HepG2 (cell line): Measurements from ENCODE around the gene WDR59. TPM values are rescaled to one million over a fixed set of nuclear protein-coding genes. Genes with fewer than 3 reads are reported as not detected.

Experiments used
- ATAC-seq: fragments of 200-7000 bp; cut with Tn5 transposase; 3 replicates; pipeline ENCODE4 v1.9.1; 2020; ENCODE audit warnings: mild to moderate bottlenecking, moderate library complexity
- BruUV-seq: library from RNA; stranded (reverse); fragments of 400-500 nt; replicated peaks from 2 replicates; lab custom pipeline; 2021; lab: Mats Ljungman, UMichigan
- CTCF ChIA-PET: fragments of 300-600 bp; formaldehyde crosslinking; extraction: SDS; loops from one replicate; lab custom pipeline; 2021; ENCODE audit warnings: low total read pairs, inconsistent platforms, low intra/inter-chr PET ratio; lab: Yijun Ruan, JAX
- POLR2A ChIA-PET: fragments of 350-600 bp; sonication (Branson Sonifier 250); formaldehyde crosslinking; loops from one replicate; lab custom pipeline; 2020; ENCODE audit warnings: antibody characterized with exemption, inconsistent platforms; lab: Yijun Ruan, JAX
- DNase-seq: peaks from one replicate; pipeline ENCODE4 v3.0.0-alpha.2; 2015; ENCODE audit warnings: low spot score
- FAIRE-seq: peaks from 3 replicates; lab custom pipeline; 2011; peaks lifted over from hg19 to GRCh38; lab: Jason Lieb, UNC
- H2AFZ ChIP-seq: one replicate; pipeline ENCODE4 v1.6.1; 2011; ENCODE audit warnings: low read length, inconsistent platforms
- H3K27ac ChIP-seq: fragments of 300-600 bp; 3 replicates; pipeline ENCODE4 v1.8.0; 2011; ENCODE audit warnings: mixed run types, mild to moderate bottlenecking, mixed read lengths, low read length, inconsistent platforms; ENCODE audit not compliant: insufficient read depth; ENCODE audit errors: extremely low read length
- H3K27me3 ChIP-seq, 2 experiments: fragments of 200-600 bp in 1 of 2; 2 replicates in 1 of 2; 3 replicates in 1 of 2; pipeline versions ENCODE4 v1.6.0 to v1.8.0; 2011; ENCODE audit warnings: low read length in 2 of 2, mild to moderate bottlenecking in 2 of 2, moderate library complexity in 2 of 2, inconsistent platforms in 1 of 2; ENCODE audit not compliant: insufficient read depth in 2 of 2, control insufficient read depth in 1 of 2
- H3K36me3 ChIP-seq, 2 experiments: fragments of 200-600 bp in 1 of 2; replicated peaks in 1 of 2; 2 replicates in 1 of 2; 3 replicates in 1 of 2; pipeline versions ENCODE4 v1.5.1 to v1.8.0; 2011; ENCODE audit warnings: low read length in 2 of 2, inconsistent platforms in 1 of 2; ENCODE audit not compliant: insufficient read depth in 2 of 2, control insufficient read depth in 1 of 2
- H3K4me1 ChIP-seq: 2 replicates; pipeline ENCODE4 v1.5.1; 2012; ENCODE audit warnings: low read length, inconsistent platforms; ENCODE audit not compliant: insufficient read depth
- H3K4me2 ChIP-seq: 2 replicates; pipeline ENCODE4 v1.6.0; 2011; ENCODE audit warnings: low read depth, low read length, inconsistent platforms
- H3K4me3 ChIP-seq, 3 experiments: fragments of 200-600 bp in 1 of 3; sonication (generic), shearing (Covaris generic) in 1 of 3; replicated peaks in 1 of 3; 2 replicates each; pipeline ENCODE4 v1.5.1; 2011 to 2016; ENCODE audit warnings: low read length in 3 of 3, inconsistent platforms in 2 of 3, low read depth in 2 of 3, mild to moderate bottlenecking in 2 of 3, control low read depth in 1 of 3, mixed read lengths in 1 of 3; ENCODE audit not compliant: insufficient read depth in 1 of 3
- H3K79me2 ChIP-seq: one replicate; pipeline ENCODE4 v1.6.1; 2011; ENCODE audit warnings: low read length, inconsistent platforms; ENCODE audit not compliant: insufficient read depth
- H3K9ac ChIP-seq: 2 replicates; pipeline ENCODE4 v1.6.0; 2011; ENCODE audit warnings: mild to moderate bottlenecking, low read depth, low read length, inconsistent platforms; ENCODE audit not compliant: insufficient read depth
- H3K9me3 ChIP-seq: 2 replicates; pipeline ENCODE4 v1.5.1; 2012; ENCODE audit warnings: mild to moderate bottlenecking, low read length
- H4K20me1 ChIP-seq: 2 replicates; pipeline ENCODE4 v1.6.0; 2011; ENCODE audit warnings: inconsistent platforms, mild to moderate bottlenecking, low read length, moderate library complexity; ENCODE audit not compliant: insufficient read depth
- FOXP1 ChIP-seq, 2 experiments: fragments of 450-650 bp in 1 of 2; IDR thresholded peaks; 2 replicates each; pipeline ENCODE4 v1.6.1; 2017 to 2018; ENCODE audit warnings: antibody characterized with exemption in 1 of 2
- HMG20A ChIP-seq: IDR thresholded peaks from 2 replicates; pipeline ENCODE4 v1.6.1; 2016; ENCODE audit warnings: borderline replicate concordance
- ISL2 ChIP-seq: sonication (generic); formaldehyde crosslinking; IDR thresholded peaks from 2 replicates; pipeline ENCODE4 v1.5.0; 2020; ENCODE audit warnings: missing genetic modification reagents
- KLF11 ChIP-seq: IDR thresholded peaks from 2 replicates; pipeline ENCODE4 v1.6.1; 2016; ENCODE audit warnings: missing compliant biosample characterization
- SALL2 ChIP-seq: sonication (generic); formaldehyde crosslinking; IDR thresholded peaks from 2 replicates; pipeline ENCODE4 v1.8.1; 2023; ENCODE audit warnings: mild to moderate bottlenecking, missing genetic modification reagents, inconsistent platforms
- ZNF772 ChIP-seq: sonication (generic); formaldehyde crosslinking; IDR thresholded peaks from 2 replicates; pipeline ENCODE4 v1.5.0; 2020; ENCODE audit warnings: mild to moderate bottlenecking, missing genetic modification reagents
- WGBS: methylation state at CpG from one replicate; pipeline ENCODE4 v1.1.6; 2017; ENCODE audit warnings: low lambda C conversion rate; 5-methylcytosine and 5-hydroxymethylcytosine counted together
- in situ Hi-C: cut with HindIII; loops from 2 replicates; pipeline ENCODE4 v1.10.0; 2017; ENCODE audit warnings: low pct_unique_long_range_greater_than_20kb; ENCODE audit not compliant: extremely low pct_ligation_motif_present
- intact Hi-C: fragments of 100-400 bp; cut with micrococcal nuclease; formaldehyde crosslinking; loops from one replicate; pipeline ENCODE4 v1.10.0; 2022; ENCODE audit not compliant: unreplicated experiment
- polyA plus RNA-seq, 8 experiments: library from polyadenylated mRNA; depleted of rRNA in 3 of 8; stranded (reverse) in 7 of 8; unstranded in 1 of 8; fragments of >200 nt; fragmentation: Illumina TruSeq in 4 of 8; extraction: Trizol in 4 of 8; gene quantifications; 2 replicates each; pipeline versions ENCODE4 v1.2.1 to v1.2.3, GENCODE V29; 2011 to 2016; ENCODE audit warnings: low read depth in 4 of 8, missing spikeins in 1 of 8, mixed read lengths in 1 of 8; ENCODE audit not compliant: insufficient read depth in 1 of 8
- total RNA-seq, 5 experiments: library from RNA; depleted of rRNA; stranded (reverse); fragments of >200 nt; fragmentation: Illumina TruSeq; extraction: Trizol; gene quantifications; 2 replicates each; pipeline ENCODE4 v1.2.3, GENCODE V29; 2016; ENCODE audit warnings: low read depth in 1 of 5
- TF ChIP-seq, protein P1 (sequence below): sonication (generic); formaldehyde crosslinking; IDR thresholded peaks from 2 replicates; pipeline ENCODE4 v1.5.1; 2020; ENCODE audit warnings: missing genetic modification reagents, mild to moderate bottlenecking, borderline replicate concordance
- TF ChIP-seq, protein P2 (sequence below): sonication (generic); formaldehyde crosslinking; IDR thresholded peaks from 2 replicates; pipeline ENCODE4 v1.9.0; 2021; ENCODE audit warnings: mild to moderate bottlenecking, missing genetic modification reagents

The WDR59 gene
- total and polyA plus RNA-seq, 2 of the 13 experiments (the other 11 are each of a cell fraction or from before 2014, with no cell fraction given): 65.2 to 306 TPM

DNA sequence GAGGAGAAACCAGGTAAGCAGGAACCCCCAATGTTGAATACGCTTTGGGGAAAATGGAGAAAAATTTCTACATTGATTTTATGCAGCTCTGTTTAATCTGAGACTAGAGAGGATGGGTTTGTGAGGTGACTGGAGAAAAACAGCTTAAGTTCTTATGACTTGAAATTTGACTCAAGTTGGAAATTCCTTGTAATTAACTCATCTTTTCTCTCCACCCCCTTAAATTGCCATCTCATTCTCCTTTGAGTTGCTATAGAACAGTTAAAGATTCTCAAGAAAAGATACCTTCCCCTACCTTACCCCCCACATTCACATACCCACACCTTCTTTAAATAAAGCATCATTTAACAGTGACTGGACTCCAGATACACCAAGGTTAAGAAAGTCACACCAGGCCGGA lies 38.1 kb upstream of the WDR59 start:
- DNase-seq: no peak
- Histone ChIP-seq H3K27me3 (no peaks in the 10 kb centered on the region), H2AFZ (no peak overlapping the region), H3K9me3 (peaks cover 11% of the 10 kb centered on the region), H4K20me1 (peaks cover 18% of the 10 kb centered on the region), H3K27ac (no peak overlapping the region), H3K4me2 (no peak overlapping the region), H3K4me1 (peaks cover 50% of the 10 kb centered on the region), H3K4me3 (no peak overlapping the region), H3K9ac (no peak overlapping the region), H3K36me3 (no peaks in the 10 kb centered on the region; a peak in 1 of 5 replicates), H3K79me2 (peaks cover 91% of the 10 kb centered on the region)
- TF ChIP-seq SALL2: no peak
- no peak for TF ChIP-seq ZNF772 (CRISPR knock-in tag)
- TF ChIP-seq, protein P1, sequence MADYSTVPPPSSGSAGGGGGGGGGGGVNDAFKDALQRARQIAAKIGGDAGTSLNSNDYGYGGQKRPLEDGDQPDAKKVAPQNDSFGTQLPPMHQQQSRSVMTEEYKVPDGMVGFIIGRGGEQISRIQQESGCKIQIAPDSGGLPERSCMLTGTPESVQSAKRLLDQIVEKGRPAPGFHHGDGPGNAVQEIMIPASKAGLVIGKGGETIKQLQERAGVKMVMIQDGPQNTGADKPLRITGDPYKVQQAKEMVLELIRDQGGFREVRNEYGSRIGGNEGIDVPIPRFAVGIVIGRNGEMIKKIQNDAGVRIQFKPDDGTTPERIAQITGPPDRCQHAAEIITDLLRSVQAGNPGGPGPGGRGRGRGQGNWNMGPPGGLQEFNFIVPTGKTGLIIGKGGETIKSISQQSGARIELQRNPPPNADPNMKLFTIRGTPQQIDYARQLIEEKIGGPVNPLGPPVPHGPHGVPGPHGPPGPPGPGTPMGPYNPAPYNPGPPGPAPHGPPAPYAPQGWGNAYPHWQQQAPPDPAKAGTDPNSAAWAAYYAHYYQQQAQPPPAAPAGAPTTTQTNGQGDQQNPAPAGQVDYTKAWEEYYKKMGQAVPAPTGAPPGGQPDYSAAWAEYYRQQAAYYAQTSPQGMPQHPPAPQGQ (CRISPR knock-in tag): no peak
- TF ChIP-seq HMG20A (CRISPR knock-in tag): no peak
- TF ChIP-seq, protein P2, sequence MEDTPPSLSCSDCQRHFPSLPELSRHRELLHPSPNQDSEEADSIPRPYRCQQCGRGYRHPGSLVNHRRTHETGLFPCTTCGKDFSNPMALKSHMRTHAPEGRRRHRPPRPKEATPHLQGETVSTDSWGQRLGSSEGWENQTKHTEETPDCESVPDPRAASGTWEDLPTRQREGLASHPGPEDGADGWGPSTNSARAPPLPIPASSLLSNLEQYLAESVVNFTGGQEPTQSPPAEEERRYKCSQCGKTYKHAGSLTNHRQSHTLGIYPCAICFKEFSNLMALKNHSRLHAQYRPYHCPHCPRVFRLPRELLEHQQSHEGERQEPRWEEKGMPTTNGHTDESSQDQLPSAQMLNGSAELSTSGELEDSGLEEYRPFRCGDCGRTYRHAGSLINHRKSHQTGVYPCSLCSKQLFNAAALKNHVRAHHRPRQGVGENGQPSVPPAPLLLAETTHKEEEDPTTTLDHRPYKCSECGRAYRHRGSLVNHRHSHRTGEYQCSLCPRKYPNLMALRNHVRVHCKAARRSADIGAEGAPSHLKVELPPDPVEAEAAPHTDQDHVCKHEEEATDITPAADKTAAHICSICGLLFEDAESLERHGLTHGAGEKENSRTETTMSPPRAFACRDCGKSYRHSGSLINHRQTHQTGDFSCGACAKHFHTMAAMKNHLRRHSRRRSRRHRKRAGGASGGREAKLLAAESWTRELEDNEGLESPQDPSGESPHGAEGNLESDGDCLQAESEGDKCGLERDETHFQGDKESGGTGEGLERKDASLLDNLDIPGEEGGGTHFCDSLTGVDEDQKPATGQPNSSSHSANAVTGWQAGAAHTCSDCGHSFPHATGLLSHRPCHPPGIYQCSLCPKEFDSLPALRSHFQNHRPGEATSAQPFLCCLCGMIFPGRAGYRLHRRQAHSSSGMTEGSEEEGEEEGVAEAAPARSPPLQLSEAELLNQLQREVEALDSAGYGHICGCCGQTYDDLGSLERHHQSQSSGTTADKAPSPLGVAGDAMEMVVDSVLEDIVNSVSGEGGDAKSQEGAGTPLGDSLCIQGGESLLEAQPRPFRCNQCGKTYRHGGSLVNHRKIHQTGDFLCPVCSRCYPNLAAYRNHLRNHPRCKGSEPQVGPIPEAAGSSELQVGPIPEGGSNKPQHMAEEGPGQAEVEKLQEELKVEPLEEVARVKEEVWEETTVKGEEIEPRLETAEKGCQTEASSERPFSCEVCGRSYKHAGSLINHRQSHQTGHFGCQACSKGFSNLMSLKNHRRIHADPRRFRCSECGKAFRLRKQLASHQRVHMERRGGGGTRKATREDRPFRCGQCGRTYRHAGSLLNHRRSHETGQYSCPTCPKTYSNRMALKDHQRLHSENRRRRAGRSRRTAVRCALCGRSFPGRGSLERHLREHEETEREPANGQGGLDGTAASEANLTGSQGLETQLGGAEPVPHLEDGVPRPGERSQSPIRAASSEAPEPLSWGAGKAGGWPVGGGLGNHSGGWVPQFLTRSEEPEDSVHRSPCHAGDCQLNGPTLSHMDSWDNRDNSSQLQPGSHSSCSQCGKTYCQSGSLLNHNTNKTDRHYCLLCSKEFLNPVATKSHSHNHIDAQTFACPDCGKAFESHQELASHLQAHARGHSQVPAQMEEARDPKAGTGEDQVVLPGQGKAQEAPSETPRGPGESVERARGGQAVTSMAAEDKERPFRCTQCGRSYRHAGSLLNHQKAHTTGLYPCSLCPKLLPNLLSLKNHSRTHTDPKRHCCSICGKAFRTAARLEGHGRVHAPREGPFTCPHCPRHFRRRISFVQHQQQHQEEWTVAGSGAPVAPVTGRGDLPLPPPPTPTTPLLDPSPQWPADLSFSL (CRISPR knock-in tag): no peak
- TF ChIP-seq KLF11: no peak
- no peak for TF ChIP-seq FOXP1 (IDR thresholded peaks at IDR 0.05)
- no peak for TF ChIP-seq FOXP1 (CRISPR knock-in tag; IDR thresholded peaks at IDR 0.05)
- no peak for TF ChIP-seq ISL2
- BruUV-seq: no TSS peak
- in situ Hi-C loops (no loop called here), intact Hi-C loops (no loop called here)
- 96% methylated on average over 2 of the region's 2 CpGs for WGBS
- no peak for FAIRE-seq
- ATAC-seq: no peak
- CTCF ChIA-PET: no interaction called here
- POLR2A ChIA-PET: interaction anchor here (0.9 kb wide), 1 partner anchor 24 kb away, joined by 3 read pairs; the partner anchor contains the start of gene ZNRF1
